GM23338 (cell line): ENCODE measurements around the gene CCDC57.

Experiments used
- CREB1 ChIP-seq: fragments of 250-450 bp; sonication (Bioruptor Pico); IDR thresholded peaks from 2 replicates; pipeline ENCODE4 v1.5.0; 2020; ENCODE audit warnings: low read depth, mild to moderate bottlenecking, moderate library complexity
- EZH2 ChIP-seq: fragments of 200-600 bp; sonication (generic); IDR thresholded peaks from one replicate; pipeline ENCODE4 v1.8.0; 2017; ENCODE audit warnings: antibody characterized with exemption, mild to moderate bottlenecking, low read depth; ENCODE audit not compliant: unreplicated experiment
- EZH2phosphoT487 ChIP-seq: fragments of 200-600 bp; sonication (generic); IDR thresholded peaks from one replicate; pipeline ENCODE4 v1.8.1; 2018; ENCODE audit warnings: antibody characterized with exemption; ENCODE audit not compliant: unreplicated experiment
- JUNB ChIP-seq: IDR thresholded peaks from one replicate; pipeline ENCODE4 v1.6.1; 2016; ENCODE audit warnings: antibody characterized with exemption; ENCODE audit not compliant: unreplicated experiment
- NANOG ChIP-seq: IDR thresholded peaks from 2 replicates; pipeline ENCODE4 v1.6.1; 2016; ENCODE audit warnings: antibody characterized with exemption, borderline replicate concordance
- POLR2AphosphoS5 ChIP-seq: IDR thresholded peaks from 2 replicates; pipeline ENCODE4 v1.6.1; 2016; ENCODE audit warnings: antibody characterized with exemption, low read depth
- STAT1 ChIP-seq: IDR thresholded peaks from one replicate; pipeline ENCODE4 v1.6.1; 2016; ENCODE audit warnings: antibody characterized with exemption; ENCODE audit not compliant: unreplicated experiment
- ZNF114 ChIP-seq: fragments of 250-450 bp; sonication (Bioruptor Pico); IDR thresholded peaks from 2 replicates; pipeline ENCODE4 v1.5.0; 2020; ENCODE audit warnings: mild to moderate bottlenecking, moderate library complexity
- ZNF331 ChIP-seq: fragments of 250-450 bp; sonication (Bioruptor Pico); IDR thresholded peaks from 2 replicates; pipeline ENCODE4 v1.5.0; 2020; ENCODE audit warnings: low read depth, mild to moderate bottlenecking, moderate library complexity
- TF ChIP-seq, protein P1 (sequence below), 2 experiments: fragments of 200-600 bp in 1 of 2; sonication (generic) in 1 of 2; conservative IDR thresholded peaks; 2 replicates each; pipeline versions ENCODE4 v1.5.1 to v1.6.1; 2016 to 2017; ENCODE audit warnings: antibody characterized with exemption in 2 of 2, low read depth in 2 of 2, mild to moderate bottlenecking in 2 of 2, moderate library complexity in 1 of 2
- TF ChIP-seq, protein P2 (sequence below): IDR thresholded peaks from one replicate; pipeline ENCODE4 v1.6.1; 2018; ENCODE audit warnings: antibody characterized with exemption; ENCODE audit not compliant: unreplicated experiment
- TF ChIP-seq, protein P3 (sequence below): IDR thresholded peaks from 2 replicates; pipeline ENCODE4 v1.6.1; 2016; ENCODE audit warnings: antibody characterized with exemption

DNA sequence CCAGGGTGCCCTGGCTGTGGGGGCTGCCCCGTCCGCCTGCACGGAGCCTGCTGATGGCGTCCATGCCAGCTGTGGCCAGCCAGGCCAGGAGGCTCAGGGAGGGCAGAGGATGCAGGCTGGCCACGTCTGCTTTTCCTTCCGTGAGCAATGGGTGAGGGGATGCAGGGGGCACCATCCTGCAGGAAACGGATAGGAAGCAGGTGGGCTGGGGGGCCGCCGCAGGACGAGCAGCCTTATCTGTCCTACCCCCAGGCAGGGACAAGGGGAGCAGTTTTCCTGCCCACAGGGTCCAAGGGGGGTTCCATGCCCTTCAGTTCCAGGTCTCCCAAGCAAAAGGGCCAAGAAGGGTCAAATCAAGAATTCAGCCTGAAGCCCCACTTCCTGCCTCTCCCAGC lies 153.8 kb downstream of the CCDC57 start:
- TF ChIP-seq EZH2 (no peak), EZH2phosphoT487 (no peak), POLR2AphosphoS5 (no peak), CREB1 (no peak), ZNF114 (no peak), STAT1 (no peak), JUNB (no peak), NANOG (no peak), ZNF331 (no peak)
- TF ChIP-seq, protein P1, sequence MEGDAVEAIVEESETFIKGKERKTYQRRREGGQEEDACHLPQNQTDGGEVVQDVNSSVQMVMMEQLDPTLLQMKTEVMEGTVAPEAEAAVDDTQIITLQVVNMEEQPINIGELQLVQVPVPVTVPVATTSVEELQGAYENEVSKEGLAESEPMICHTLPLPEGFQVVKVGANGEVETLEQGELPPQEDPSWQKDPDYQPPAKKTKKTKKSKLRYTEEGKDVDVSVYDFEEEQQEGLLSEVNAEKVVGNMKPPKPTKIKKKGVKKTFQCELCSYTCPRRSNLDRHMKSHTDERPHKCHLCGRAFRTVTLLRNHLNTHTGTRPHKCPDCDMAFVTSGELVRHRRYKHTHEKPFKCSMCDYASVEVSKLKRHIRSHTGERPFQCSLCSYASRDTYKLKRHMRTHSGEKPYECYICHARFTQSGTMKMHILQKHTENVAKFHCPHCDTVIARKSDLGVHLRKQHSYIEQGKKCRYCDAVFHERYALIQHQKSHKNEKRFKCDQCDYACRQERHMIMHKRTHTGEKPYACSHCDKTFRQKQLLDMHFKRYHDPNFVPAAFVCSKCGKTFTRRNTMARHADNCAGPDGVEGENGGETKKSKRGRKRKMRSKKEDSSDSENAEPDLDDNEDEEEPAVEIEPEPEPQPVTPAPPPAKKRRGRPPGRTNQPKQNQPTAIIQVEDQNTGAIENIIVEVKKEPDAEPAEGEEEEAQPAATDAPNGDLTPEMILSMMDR (conservative IDR thresholded peaks at IDR 0.05; ENCODE audit: low read depth in 2 of 2): no peak
- TF ChIP-seq, protein P2, sequence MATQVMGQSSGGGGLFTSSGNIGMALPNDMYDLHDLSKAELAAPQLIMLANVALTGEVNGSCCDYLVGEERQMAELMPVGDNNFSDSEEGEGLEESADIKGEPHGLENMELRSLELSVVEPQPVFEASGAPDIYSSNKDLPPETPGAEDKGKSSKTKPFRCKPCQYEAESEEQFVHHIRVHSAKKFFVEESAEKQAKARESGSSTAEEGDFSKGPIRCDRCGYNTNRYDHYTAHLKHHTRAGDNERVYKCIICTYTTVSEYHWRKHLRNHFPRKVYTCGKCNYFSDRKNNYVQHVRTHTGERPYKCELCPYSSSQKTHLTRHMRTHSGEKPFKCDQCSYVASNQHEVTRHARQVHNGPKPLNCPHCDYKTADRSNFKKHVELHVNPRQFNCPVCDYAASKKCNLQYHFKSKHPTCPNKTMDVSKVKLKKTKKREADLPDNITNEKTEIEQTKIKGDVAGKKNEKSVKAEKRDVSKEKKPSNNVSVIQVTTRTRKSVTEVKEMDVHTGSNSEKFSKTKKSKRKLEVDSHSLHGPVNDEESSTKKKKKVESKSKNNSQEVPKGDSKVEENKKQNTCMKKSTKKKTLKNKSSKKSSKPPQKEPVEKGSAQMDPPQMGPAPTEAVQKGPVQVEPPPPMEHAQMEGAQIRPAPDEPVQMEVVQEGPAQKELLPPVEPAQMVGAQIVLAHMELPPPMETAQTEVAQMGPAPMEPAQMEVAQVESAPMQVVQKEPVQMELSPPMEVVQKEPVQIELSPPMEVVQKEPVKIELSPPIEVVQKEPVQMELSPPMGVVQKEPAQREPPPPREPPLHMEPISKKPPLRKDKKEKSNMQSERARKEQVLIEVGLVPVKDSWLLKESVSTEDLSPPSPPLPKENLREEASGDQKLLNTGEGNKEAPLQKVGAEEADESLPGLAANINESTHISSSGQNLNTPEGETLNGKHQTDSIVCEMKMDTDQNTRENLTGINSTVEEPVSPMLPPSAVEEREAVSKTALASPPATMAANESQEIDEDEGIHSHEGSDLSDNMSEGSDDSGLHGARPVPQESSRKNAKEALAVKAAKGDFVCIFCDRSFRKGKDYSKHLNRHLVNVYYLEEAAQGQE: no peak
- TF ChIP-seq, protein P3, sequence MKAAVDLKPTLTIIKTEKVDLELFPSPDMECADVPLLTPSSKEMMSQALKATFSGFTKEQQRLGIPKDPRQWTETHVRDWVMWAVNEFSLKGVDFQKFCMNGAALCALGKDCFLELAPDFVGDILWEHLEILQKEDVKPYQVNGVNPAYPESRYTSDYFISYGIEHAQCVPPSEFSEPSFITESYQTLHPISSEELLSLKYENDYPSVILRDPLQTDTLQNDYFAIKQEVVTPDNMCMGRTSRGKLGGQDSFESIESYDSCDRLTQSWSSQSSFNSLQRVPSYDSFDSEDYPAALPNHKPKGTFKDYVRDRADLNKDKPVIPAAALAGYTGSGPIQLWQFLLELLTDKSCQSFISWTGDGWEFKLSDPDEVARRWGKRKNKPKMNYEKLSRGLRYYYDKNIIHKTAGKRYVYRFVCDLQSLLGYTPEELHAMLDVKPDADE: no peak
